Ovary (tissue), 9 donors: ENCODE data around the gene OTULIN. TPM values are rescaled to one million over a fixed set of nuclear protein-coding genes. Genes with fewer than 3 reads are reported as not detected.

Source experiments
- DNase-seq, 5 donors: peaks; one replicate each; pipeline ENCODE4 v3.0.0-alpha.2; 2019 to 2020
- H3K27ac ChIP-seq, 2 donors: fragments of 200-600 bp; one replicate each; pipeline versions ENCODE4 v1.5.1 to v1.8.0; 2019 to 2022
- H3K27me3 ChIP-seq: fragments of 200-600 bp; one replicate; pipeline ENCODE4 v1.8.0; 2022
- H3K36me3 ChIP-seq: fragments of 200-600 bp; sonication (generic); one replicate; pipeline ENCODE4 v1.5.1; 2019
- H3K4me1 ChIP-seq: one replicate; pipeline ENCODE4 v1.8.1; 2013; ENCODE audit warnings: mild to moderate bottlenecking, moderate library complexity; ENCODE audit not compliant: insufficient read depth
- H3K4me3 ChIP-seq: fragments of 200-600 bp; sonication (generic); one replicate; pipeline ENCODE4 v1.5.1; 2017
- H3K9me3 ChIP-seq, 2 donors: fragments of 200-600 bp in 1 of 2; sonication (generic) in 1 of 2; one replicate each; pipeline versions ENCODE4 v1.5.1 to v1.8.1; 2013 to 2019; ENCODE audit warnings: mild to moderate bottlenecking in 1 of 2, moderate library complexity in 1 of 2
- CTCF ChIP-seq, 3 donors: fragments of 450-650 bp in 2 of 3; fragments of 200-600 bp in 1 of 3; IDR thresholded peaks; one replicate each; pipeline versions ENCODE4 v1.5.1 to v1.8.0; 2016 to 2022; ENCODE audit warnings: antibody characterized with exemption in 3 of 3, mild to moderate bottlenecking in 1 of 3
- EP300 ChIP-seq: sonication (generic); formaldehyde crosslinking; IDR thresholded peaks from one replicate; pipeline ENCODE4 v1.6.1; 2017; ENCODE audit warnings: antibody characterized with exemption
- POLR2A ChIP-seq: fragments of 450-650 bp; IDR thresholded peaks from one replicate; pipeline ENCODE4 v1.6.1; 2017; ENCODE audit warnings: antibody characterized with exemption, mild to moderate bottlenecking, moderate library complexity
- WGBS, 3 donors: extraction: QIAGEN DNeasy Blood & Tissue Kit in 1 of 3; methylation state at CpG; one replicate each; pipeline versions ENCODE4 v1.1.5 to v1.1.7; 2013 to 2017; 5-methylcytosine and 5-hydroxymethylcytosine counted together
- intact Hi-C, 4 donors: fragments of 100-400 bp; cut with DNase I; formaldehyde crosslinking; loops; one replicate each; pipeline versions ENCODE4 v1.11.0 to v1.15.1; 2022 to 2023
- polyA plus RNA-seq, 2 donors: library from polyadenylated mRNA; stranded (reverse); fragments of 200-250 nt in 1 of 2; fragments of 350-450 nt in 1 of 2; fragmentation: Illumina TruSeq in 1 of 2; extraction: RNeasy Lipid Tissue Mini Kit (QIAGEN cat#74804) in 1 of 2; gene quantifications; one replicate each; pipeline ENCODE4 v1.2.3, GENCODE V29; 2013 to 2014
- total RNA-seq, 7 donors: library from RNA; depleted of rRNA in 2 of 7; stranded (reverse); fragments of >200 nt in 2 of 7; fragmentation: NEBNext Ultra II Directional in 3 of 7; extraction: Animal tissue kit (Norgen Biotek cat#: 25700) in 3 of 7; gene quantifications; one replicate each; pipeline versions ENCODE4 v1.1.0 to v1.2.4, GENCODE V29; 2016 to 2023
- donor health status: DM: no; HTN: no; CAD: no; lungs with moderate emphysema.
- donor health status: DM: no; HTN: no; CAD: no.
- donor health status: Bipolar disorder and iron deficiency.
- donor health status: DM: yes; HTN: yes; CAD: no.
- donor health status: DM: no; HTN: no; CAD: no.
- donor health status: DM: yes; HTN: yes; CAD: no.

The OTULIN gene
- total and polyA plus RNA-seq, 9 donors: 4.1 to 29.3 (median 23.3) TPM

- TF ChIP-seq POLR2A (no peak), CTCF (IDR thresholded peaks at IDR 0.05) (no peak), EP300 (no peak)
- Histone ChIP-seq H3K36me3 (no peaks in the 10 kb centered on the region), H3K27me3 (no peaks in the 10 kb centered on the region), H3K9me3 (no peaks in the 10 kb centered on the region), H3K27ac (no peak overlapping the region), H3K4me3 (no peak overlapping the region), H3K4me1 (no peaks in the 10 kb centered on the region)
- intact Hi-C loops: loop anchor here in 1 of 4 donors (10.0 kb wide), 1 partner anchor 127 kb away; no protein-coding TSS in a partner anchor
- 92 to 97% (median 95%) methylated on average over 5 of the region's 5 CpGs for WGBS, 3 donors
- DNase-seq: no peak
Observed at GRCh38 chr5:14738050-14738449, 73.5 kb downstream of the OTULIN start.

- 82 to 91% (median 85%) methylated on average over 3 of the region's 3 CpGs for WGBS, 3 donors
- Histone ChIP-seq H3K4me3 (no peak overlapping the region), H3K27me3 (no peaks in the 10 kb centered on the region), H3K9me3 (no peaks in the 10 kb centered on the region), H3K4me1 (no peaks in the 10 kb centered on the region), H3K27ac (no peak overlapping the region), H3K36me3 (no peaks in the 10 kb centered on the region)
- intact Hi-C loops: loop anchor here in 1 of 4 donors (10.0 kb wide), 1 partner anchor 125 kb away; no protein-coding TSS in a partner anchor
- TF ChIP-seq POLR2A: no peak
- TF ChIP-seq CTCF (IDR thresholded peaks at IDR 0.05): no peak
- no peak for TF ChIP-seq EP300
- DNase-seq: no peak
Observed at GRCh38 chr5:14739538-14739937, 75.0 kb downstream of the OTULIN start.

- Histone ChIP-seq H3K4me1 (no peaks in the 10 kb centered on the region), H3K27ac (no peak overlapping the region), H3K36me3 (no peaks in the 10 kb centered on the region), H3K27me3 (no peaks in the 10 kb centered on the region), H3K9me3 (no peaks in the 10 kb centered on the region), H3K4me3 (no peak overlapping the region)
- no peak for DNase-seq
- no peak for TF ChIP-seq CTCF (IDR thresholded peaks at IDR 0.05)
- TF ChIP-seq POLR2A: no peak
- no peak for TF ChIP-seq EP300
- WGBS, 3 donors: 93 to 94% (median 93%) methylated on average over 5 of the region's 5 CpGs
- intact Hi-C loops: loop anchor here in 1 of 4 donors (10.0 kb wide), 1 partner anchor 125 kb away; no protein-coding TSS in a partner anchor
Observed at GRCh38 chr5:14739981-14740380, 75.5 kb downstream of the OTULIN start.

- Histone ChIP-seq H3K9me3 (no peaks in the 10 kb centered on the region), H3K4me3 (no peak overlapping the region), H3K27ac (no peak overlapping the region), H3K27me3 (no peaks in the 10 kb centered on the region), H3K4me1 (no peaks in the 10 kb centered on the region), H3K36me3 (no peaks in the 10 kb centered on the region)
- intact Hi-C loops: no loop called here
- DNase-seq: no peak
- WGBS, 3 donors: 96 to 97% (median 97%) methylated on average over 13 of the region's 13 CpGs
- TF ChIP-seq POLR2A: no peak
- no peak for TF ChIP-seq CTCF (IDR thresholded peaks at IDR 0.05)
- TF ChIP-seq EP300: no peak
Observed at GRCh38 chr5:14741131-14741530, 76.6 kb downstream of the OTULIN start.
